SK-N-MC (cell line): ENCODE results near the gene IMPA2.
"Not testable (repeated sequence)": the region's sequence is repeated elsewhere in the genome, so short reads cannot be mapped to it uniquely, and the experiment has no call there.

Source experiments
- EZH2 ChIP-seq: fragments of 200-600 bp; sonication (generic); IDR thresholded peaks from one replicate; pipeline ENCODE4 v1.6.1; 2017; ENCODE audit warnings: antibody characterized with exemption
- FOXP2 ChIP-seq: optimal IDR thresholded peaks from 2 replicates; pipeline ENCODE3; 2011; ENCODE audit warnings: mild to moderate bottlenecking, moderate library complexity; ENCODE audit not compliant: insufficient read depth; ENCODE audit errors: extremely low read length, control extremely low read depth
- POLR2AphosphoS5 ChIP-seq: IDR thresholded peaks from 2 replicates; pipeline ENCODE4 v1.6.1; 2012; ENCODE audit warnings: mild to moderate bottlenecking, low read depth, low read length, borderline replicate concordance

GRCh38 chr18:11959651-11960050 is 21.7 kb upstream of the IMPA2 start:
- TF ChIP-seq FOXP2, EZH2, POLR2AphosphoS5: not testable (repeated sequence)
